OCI-LY7 (cell line): ENCODE measurements around the gene LCN6. TPM values are rescaled to one million over a fixed set of nuclear protein-coding genes. Genes with fewer than 3 reads are reported as not detected.

Source experiments
- BruUV-seq: library from RNA; stranded (reverse); fragments of 400-500 nt; replicated peaks from 2 replicates; lab custom pipeline; 2021; lab: Mats Ljungman, UMichigan
- CTCF ChIA-PET: fragments of 300-600 bp; sonication (Branson Sonifier 250); formaldehyde crosslinking; loops from one replicate; lab custom pipeline; 2022; ENCODE audit warnings: antibody characterized with exemption; ENCODE audit not compliant: unreplicated experiment; lab: Charles Lee
- POLR2A ChIA-PET: fragments of 300-600 bp; sonication (Branson Sonifier 250); formaldehyde crosslinking; loops from one replicate; lab custom pipeline; 2022; ENCODE audit warnings: antibody characterized with exemption; lab: Charles Lee
- DNase-seq: peaks from one replicate; pipeline ENCODE4 v3.0.0-alpha.2; 2015; ENCODE audit warnings: low spot score
- H2AFZ ChIP-seq: fragments of 200-600 bp; sonication (generic), shearing (Covaris generic); 2 replicates; pipeline ENCODE4 v1.6.1; 2014; ENCODE audit warnings: mild to moderate bottlenecking, antibody characterized with exemption, low read length, moderate library complexity
- H3K27ac ChIP-seq: fragments of 200-600 bp; sonication (generic); 2 replicates; pipeline ENCODE4 v1.5.1; 2014; ENCODE audit warnings: mixed run types, low read depth, mild to moderate bottlenecking, moderate library complexity, low read length, inconsistent platforms; ENCODE audit not compliant: poor library complexity, severe bottlenecking
- H3K36me3 ChIP-seq: fragments of 200-600 bp; sonication (generic); 2 replicates; pipeline ENCODE4 v1.6.1; 2014; ENCODE audit warnings: mild to moderate bottlenecking, antibody characterized with exemption, low read length, moderate library complexity, mixed read lengths; ENCODE audit not compliant: insufficient read depth
- H3K4me1 ChIP-seq: fragments of 200-600 bp; sonication (generic); 2 replicates; pipeline ENCODE4 v1.5.1; 2014; ENCODE audit warnings: mild to moderate bottlenecking, low read length; ENCODE audit not compliant: insufficient read depth, poor library complexity, severe bottlenecking
- H3K4me2 ChIP-seq: fragments of 200-600 bp; sonication (generic); 2 replicates; pipeline ENCODE4 v1.6.1; 2014; ENCODE audit warnings: mild to moderate bottlenecking, low read length
- H3K4me3 ChIP-seq: fragments of 200-600 bp; sonication (generic); 2 replicates; pipeline ENCODE4 v1.5.1; 2014; ENCODE audit warnings: mild to moderate bottlenecking, low read depth, low read length; ENCODE audit not compliant: poor library complexity, severe bottlenecking
- H3K79me2 ChIP-seq: fragments of 200-600 bp; sonication (generic); 2 replicates; pipeline ENCODE4 v1.6.1; 2016; ENCODE audit warnings: low read depth, mild to moderate bottlenecking, low read length, moderate library complexity, mixed read lengths; ENCODE audit not compliant: insufficient read depth
- H3K9me2 ChIP-seq: fragments of 200-600 bp; sonication (generic); 2 replicates; pipeline ENCODE4 v1.6.1; 2016; ENCODE audit warnings: mild to moderate bottlenecking, low read length, mixed read lengths; ENCODE audit not compliant: insufficient read depth
- H3K9me3 ChIP-seq: fragments of 200-600 bp; sonication (generic); 2 replicates; pipeline ENCODE4 v1.6.1; 2014; ENCODE audit warnings: mild to moderate bottlenecking, mixed run types, low read length, mixed read lengths
- H4K20me1 ChIP-seq: fragments of 200-600 bp; sonication (generic); 2 replicates; pipeline ENCODE4 v1.6.1; 2014; ENCODE audit warnings: mild to moderate bottlenecking, antibody characterized with exemption, low read length, moderate library complexity, mixed read lengths; ENCODE audit not compliant: insufficient read depth
- EZH2phosphoT487 ChIP-seq: fragments of 200-600 bp; sonication (generic); IDR thresholded peaks from 2 replicates; pipeline ENCODE4 v1.6.1; 2018; ENCODE audit warnings: low read depth, borderline replicate concordance, mild to moderate bottlenecking, mixed run types, antibody characterized with exemption, low read length, moderate library complexity, mixed read lengths
- intact Hi-C: fragments of 100-400 bp; cut with micrococcal nuclease; formaldehyde crosslinking; loops from one replicate; pipeline ENCODE4 v1.10.0; 2022; ENCODE audit not compliant: unreplicated experiment
- total RNA-seq, 2 experiments: library from RNA; depleted of rRNA in 1 of 2; stranded (reverse); fragments of >200 nt in 1 of 2; shearing (Covaris generic) in 1 of 2; gene quantifications; 2 replicates each; pipeline ENCODE4 v1.2.3, GENCODE V29; 2014 to 2022
- TF ChIP-seq, protein P1 (sequence below): fragments of 200-600 bp; sonication (generic); conservative IDR thresholded peaks from 2 replicates; pipeline ENCODE4 v1.5.1; 2014; ENCODE audit warnings: mild to moderate bottlenecking, antibody characterized with exemption, low read length, moderate library complexity, mixed read lengths

Gene LCN6
- total RNA-seq, 2 experiments from 2014 or later, result not detected

DNA sequence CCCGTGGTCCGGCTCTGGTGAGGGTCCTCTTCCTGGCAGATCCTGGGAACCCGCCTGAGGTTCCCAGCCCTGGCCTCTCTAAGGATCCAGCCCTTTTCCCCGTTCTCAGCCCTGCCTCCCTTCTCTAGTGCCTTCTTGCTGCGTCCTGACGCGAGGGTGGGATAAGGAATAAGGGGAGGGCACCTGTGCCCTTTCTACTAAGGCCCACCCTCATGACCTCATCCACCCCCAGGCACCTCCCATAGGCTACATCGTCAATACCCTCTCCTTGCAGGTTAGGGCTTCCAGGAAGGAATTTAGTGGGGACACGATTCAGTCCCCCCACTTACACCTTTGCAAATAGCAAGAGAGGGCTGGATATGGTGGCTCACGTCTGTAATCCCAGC is 46.7 kb downstream of the LCN6 start:
- H2AFZ ChIP-seq, result no peak overlapping the region
- no peak for DNase-seq
- CTCF ChIA-PET, result no interaction called here
- intact Hi-C loops, result no loop called here
- BruUV-seq, result no TSS peak
- no peaks in the 10 kb centered on the region for H3K9me3 ChIP-seq
- H3K4me2 ChIP-seq, result no peak overlapping the region
- no peaks in the 10 kb centered on the region for H3K9me2 ChIP-seq
- peaks cover 8% of the 10 kb centered on the region for H3K4me1 ChIP-seq
- no peak for TF ChIP-seq EZH2phosphoT487
- TF ChIP-seq, protein P1, sequence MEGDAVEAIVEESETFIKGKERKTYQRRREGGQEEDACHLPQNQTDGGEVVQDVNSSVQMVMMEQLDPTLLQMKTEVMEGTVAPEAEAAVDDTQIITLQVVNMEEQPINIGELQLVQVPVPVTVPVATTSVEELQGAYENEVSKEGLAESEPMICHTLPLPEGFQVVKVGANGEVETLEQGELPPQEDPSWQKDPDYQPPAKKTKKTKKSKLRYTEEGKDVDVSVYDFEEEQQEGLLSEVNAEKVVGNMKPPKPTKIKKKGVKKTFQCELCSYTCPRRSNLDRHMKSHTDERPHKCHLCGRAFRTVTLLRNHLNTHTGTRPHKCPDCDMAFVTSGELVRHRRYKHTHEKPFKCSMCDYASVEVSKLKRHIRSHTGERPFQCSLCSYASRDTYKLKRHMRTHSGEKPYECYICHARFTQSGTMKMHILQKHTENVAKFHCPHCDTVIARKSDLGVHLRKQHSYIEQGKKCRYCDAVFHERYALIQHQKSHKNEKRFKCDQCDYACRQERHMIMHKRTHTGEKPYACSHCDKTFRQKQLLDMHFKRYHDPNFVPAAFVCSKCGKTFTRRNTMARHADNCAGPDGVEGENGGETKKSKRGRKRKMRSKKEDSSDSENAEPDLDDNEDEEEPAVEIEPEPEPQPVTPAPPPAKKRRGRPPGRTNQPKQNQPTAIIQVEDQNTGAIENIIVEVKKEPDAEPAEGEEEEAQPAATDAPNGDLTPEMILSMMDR, result no peak
- no peaks in the 10 kb centered on the region for H4K20me1 ChIP-seq
- no peak overlapping the region for H3K4me3 ChIP-seq
- no peaks in the 10 kb centered on the region for H3K79me2 ChIP-seq
- no peaks in the 10 kb centered on the region for H3K36me3 ChIP-seq
- POLR2A ChIA-PET, result no interaction called here
- no peak overlapping the region for H3K27ac ChIP-seq

- Histone ChIP-seq H3K4me1 (peaks cover 8% of the 10 kb centered on the region), H3K36me3 (no peaks in the 10 kb centered on the region), H3K79me2 (no peaks in the 10 kb centered on the region), H2AFZ (no peak overlapping the region), H4K20me1 (no peaks in the 10 kb centered on the region), H3K27ac (no peak overlapping the region), H3K4me2 (no peak overlapping the region), H3K9me3 (no peaks in the 10 kb centered on the region), H3K9me2 (no peaks in the 10 kb centered on the region), H3K4me3 (no peak overlapping the region)
- intact Hi-C loops, result no loop called here
- no TSS peak for BruUV-seq
- POLR2A ChIA-PET, result no interaction called here
- TF ChIP-seq EZH2phosphoT487, result no peak
- TF ChIP-seq, protein P1, result no peak
- DNase-seq, result no peak
- CTCF ChIA-PET, result no interaction called here
These were observed 47.2 kb downstream of the LCN6 start for GRCh38 chr9:136700959-136701667.

- DNase-seq, result no peak
- no TSS peak for BruUV-seq
- ChIA-PET CTCF (no interaction called here), POLR2A (no interaction called here)
- Histone ChIP-seq H3K79me2 (no peaks in the 10 kb centered on the region), H3K9me2 (no peaks in the 10 kb centered on the region), H3K36me3 (no peaks in the 10 kb centered on the region), H2AFZ (no peak overlapping the region), H3K4me2 (no peak overlapping the region), H4K20me1 (no peaks in the 10 kb centered on the region), H3K4me1 (peaks cover 8% of the 10 kb centered on the region), H3K4me3 (no peak overlapping the region), H3K9me3 (no peaks in the 10 kb centered on the region), H3K27ac (no peak overlapping the region)
- TF ChIP-seq, protein P1, result no peak
- no peak for TF ChIP-seq EZH2phosphoT487
- intact Hi-C loops, result no loop called here
These were observed 48.0 kb downstream of the LCN6 start for GRCh38 chr9:136700304-136700703.
